ENCODE results near the gene NRDC. TPM values are rescaled to one million over a fixed set of nuclear protein-coding genes. Genes with fewer than 3 reads are reported as not detected.

NRDC gene
- total RNA-seq, 1 experiment from 2014 or later: 182 TPM

GRCh38 chr1:51755437-51755836 lies 123.1 kb downstream of the NRDC start:
- RAD21 ChIA-PET (ENCODE audit: low non-redundant PET in 1 of 2, low total read pairs in 2 of 2, uncharacterized antibody in 2 of 2, unreplicated experiment in 2 of 2): no interaction called here
- intact Hi-C loops (cut with micrococcal nuclease): no loop called here
- TF ChIP-seq CEBPB (IDR thresholded peaks at IDR 0.05; ENCODE audit: low read depth) (no peak), ELF1 (IDR thresholded peaks at IDR 0.05; ENCODE audit: borderline replicate concordance, low read depth) (no peak), MAX (IDR thresholded peaks at IDR 0.05) (no peak), ZBTB33 (IDR thresholded peaks at IDR 0.05; ENCODE audit: extremely low read depth, insufficient replicate concordance, low read length) (no peak), CTCF (IDR thresholded peaks at IDR 0.05 in 2 of 3, conservative IDR thresholded peaks at IDR 0.05 in 1 of 3; ENCODE audit: borderline replicate concordance in 1 of 3, insufficient read depth in 1 of 3, low read depth in 2 of 3, low read length in 2 of 3) (no peak), EGR1 (IDR thresholded peaks at IDR 0.05; ENCODE audit: low read depth) (no peak), FOSL1 (IDR thresholded peaks at IDR 0.05; ENCODE audit: low read depth) (no peak), ZNF274 (IDR thresholded peaks at IDR 0.05; ENCODE audit: low read depth, low read length) (no peak), SIN3A (IDR thresholded peaks at IDR 0.05; ENCODE audit: low read depth) (no peak), EZH2phosphoT487 (IDR thresholded peaks at IDR 0.05; ENCODE audit: borderline replicate concordance) (no peak)
- Histone ChIP-seq H3K36me3 (ENCODE audit: control insufficient read depth in 1 of 2, insufficient read depth in 2 of 2, low read length in 2 of 2) (peaks cover 0 to 8% of the 10 kb centered on the region in 2 experiments; a peak in 2 of 4 replicates), H3K9me2 (ENCODE audit: insufficient read depth) (no peaks in the 10 kb centered on the region), H3K4me2 (ENCODE audit: low read length) (no peak overlapping the region), H2AFZ (ENCODE audit: low read depth, low read length, poor library complexity, severe bottlenecking) (no peak overlapping the region), H3K79me2 (ENCODE audit: insufficient read depth, low read length) (no peaks in the 10 kb centered on the region; the same call in 1 of the 2 replicates), H3K4me1 (ENCODE audit: control insufficient read depth in 1 of 2, insufficient read depth in 2 of 2, low read length in 2 of 2) (no peaks in the 10 kb centered on the region), H3K27ac (ENCODE audit: low read depth, low read length) (no peak overlapping the region), H3K9me3 (ENCODE audit: control insufficient read depth in 1 of 2, insufficient read depth in 1 of 2, low read depth in 1 of 2, low read length in 2 of 2) (no peaks in the 10 kb centered on the region), H3K27me3 (ENCODE audit: insufficient read depth, low read length) (no peaks in the 10 kb centered on the region), H3K4me3 (replicated peaks in 1 of 2; ENCODE audit: low read depth in 1 of 2, low read length in 2 of 2) (no peak overlapping the region), H4K20me1 (ENCODE audit: insufficient read depth) (no peaks in the 10 kb centered on the region), H3K9ac (ENCODE audit: low read length) (no peak overlapping the region)
- no peak for DNase-seq (ENCODE audit: low read depth, low spot score)
- POLR2A ChIA-PET: no interaction called here
- CTCF ChIA-PET: no interaction called here
- ATAC-seq: no peak
- BruUV-seq (replicated peaks): no TSS peak
